PC-9 (cell line): ENCODE results near the gene ZSWIM5. TPM values are rescaled to one million over a fixed set of nuclear protein-coding genes. Genes with fewer than 3 reads are reported as not detected.
"Not testable (repeated sequence)": the region's sequence is repeated elsewhere in the genome, so short reads cannot be mapped to it uniquely, and the experiment has no call there.

Experiments
- BruUV-seq: library from RNA; stranded (reverse); fragments of 400-500 nt; replicated peaks from 2 replicates; lab custom pipeline; 2021; lab: Mats Ljungman, UMichigan
- CTCF ChIA-PET: fragments of 300-600 bp; sonication (Branson Sonifier 250); formaldehyde crosslinking; loops from one replicate; lab custom pipeline; 2022; ENCODE audit warnings: antibody characterized with exemption; lab: Charles Lee
- POLR2A ChIA-PET: fragments of 300-600 bp; sonication (Branson Sonifier 250); formaldehyde crosslinking; loops from one replicate; lab custom pipeline; 2022; ENCODE audit warnings: antibody characterized with exemption; ENCODE audit not compliant: unreplicated experiment; lab: Charles Lee
- DNase-seq, 2 experiments: peaks; one replicate each; pipeline versions ENCODE4 v3.0.0 to v3.0.0-alpha.2; 2015 to 2022; ENCODE audit warnings: mixed read lengths in 1 of 2
- H2AFZ ChIP-seq: fragments of 200-600 bp; sonication (generic); 2 replicates; pipeline ENCODE4 v1.8.1; 2017; ENCODE audit warnings: antibody characterized with exemption
- H3F3A ChIP-seq: fragments of 200-600 bp; sonication (generic); 2 replicates; pipeline ENCODE4 v1.8.1; 2017; ENCODE audit warnings: antibody characterized with exemption, mild to moderate bottlenecking, low read depth; ENCODE audit not compliant: insufficient read depth
- H3K27ac ChIP-seq: fragments of 200-600 bp; sonication (generic); 2 replicates; pipeline ENCODE4 v1.6.1; 2016; ENCODE audit warnings: mixed run types
- H3K27me3 ChIP-seq: fragments of 200-600 bp; sonication (generic); 2 replicates; pipeline ENCODE4 v1.6.1; 2016; ENCODE audit warnings: low read depth, mixed run types; ENCODE audit not compliant: insufficient read depth
- H3K36me3 ChIP-seq: fragments of 200-600 bp; sonication (generic); 2 replicates; pipeline ENCODE4 v1.6.1; 2016; ENCODE audit warnings: low read depth, mixed run types
- H3K4me1 ChIP-seq: fragments of 200-600 bp; sonication (generic); replicated peaks from 2 replicates; pipeline ENCODE4 v1.6.1; 2016; ENCODE audit warnings: mixed run types; ENCODE audit not compliant: insufficient read depth
- H3K4me2 ChIP-seq: fragments of 200-600 bp; sonication (generic); 2 replicates; pipeline ENCODE4 v1.6.1; 2017; ENCODE audit warnings: mixed run types
- H3K4me3 ChIP-seq: fragments of 200-600 bp; sonication (generic); 2 replicates; pipeline ENCODE4 v1.6.1; 2016; ENCODE audit warnings: mixed run types
- H3K79me2 ChIP-seq: fragments of 200-600 bp; sonication (generic); 2 replicates; pipeline ENCODE4 v1.6.1; 2017; ENCODE audit warnings: low read depth, mixed run types
- H3K9me2 ChIP-seq: fragments of 200-600 bp; sonication (generic); 2 replicates; pipeline ENCODE4 v1.8.1; 2017; ENCODE audit warnings: mild to moderate bottlenecking; ENCODE audit not compliant: insufficient read depth
- H3K9me3 ChIP-seq: fragments of 200-600 bp; sonication (generic); 2 replicates; pipeline ENCODE4 v1.8.1; 2016; ENCODE audit warnings: low read depth; ENCODE audit not compliant: insufficient read depth
- H4K20me1 ChIP-seq: fragments of 200-600 bp; sonication (generic); 2 replicates; pipeline ENCODE4 v1.8.1; 2017; ENCODE audit not compliant: insufficient read depth
- CTCF ChIP-seq: fragments of 200-600 bp; sonication (generic); conservative IDR thresholded peaks from 2 replicates; pipeline ENCODE4 v1.6.1; 2017; ENCODE audit warnings: mixed run types, antibody characterized with exemption, mild to moderate bottlenecking, moderate library complexity
- EZH2 ChIP-seq: fragments of 200-600 bp; sonication (generic); IDR thresholded peaks from 2 replicates; pipeline ENCODE4 v1.8.0; 2017; ENCODE audit warnings: antibody characterized with exemption, low read depth
- intact Hi-C: fragments of 100-400 bp; cut with micrococcal nuclease; formaldehyde crosslinking; loops from one replicate; pipeline ENCODE4 v1.10.0; 2022; ENCODE audit not compliant: unreplicated experiment
- total RNA-seq: library from RNA; stranded (reverse); gene quantifications from 2 replicates; pipeline ENCODE4 v1.2.3, GENCODE V29; 2021

Gene ZSWIM5
- total RNA-seq, 1 experiment from 2014 or later = 0.50 TPM

GRCh38 chr1:45003741-45004140 lies 202.7 kb downstream of the ZSWIM5 start:
- Histone ChIP-seq H2AFZ (no peak overlapping the region), H3K79me2 (no peaks in the 10 kb centered on the region), H4K20me1 (no peaks in the 10 kb centered on the region), H3K4me3 (no peak overlapping the region), H3K27ac (no peak overlapping the region), H3K4me2 (no peak overlapping the region), H3F3A (no peaks in the 10 kb centered on the region), H3K4me1 (no peaks in the 10 kb centered on the region), H3K9me2 (no peaks in the 10 kb centered on the region), H3K27me3 (no peaks in the 10 kb centered on the region), H3K36me3 (no peaks in the 10 kb centered on the region), H3K9me3 (no peaks in the 10 kb centered on the region)
- BruUV-seq = no TSS peak
- TF ChIP-seq EZH2 (no peak), CTCF (no peak)
- ChIA-PET CTCF (no interaction called here), POLR2A (no interaction called here)
- intact Hi-C loops = no loop called here
- DNase-seq = no peak

GRCh38 chr1:45002650-45003645 lies 203.5 kb downstream of the ZSWIM5 start:
- Histone ChIP-seq H3K79me2 (no peaks in the 10 kb centered on the region), H3K27ac (no peak overlapping the region), H4K20me1 (no peaks in the 10 kb centered on the region), H3K36me3 (no peaks in the 10 kb centered on the region), H3K4me1 (no peaks in the 10 kb centered on the region), H3K9me3 (no peaks in the 10 kb centered on the region), H3K9me2 (no peaks in the 10 kb centered on the region), H3K4me3 (no peak overlapping the region), H3F3A (no peaks in the 10 kb centered on the region), H2AFZ (no peak overlapping the region), H3K4me2 (no peak overlapping the region), H3K27me3 (no peaks in the 10 kb centered on the region)
- no peak for TF ChIP-seq EZH2
- TF ChIP-seq CTCF = no peak
- intact Hi-C loops = no loop called here
- no TSS peak for BruUV-seq
- POLR2A ChIA-PET = no interaction called here
- DNase-seq = no peak
- CTCF ChIA-PET = interaction anchor here (0.7 kb wide), 1 partner anchor 118 kb away, joined by 4 read pairs; no protein-coding TSS in a partner anchor

GRCh38 chr1:45001576-45001975 lies 204.8 kb downstream of the ZSWIM5 start:
- H3K27me3 ChIP-seq, BruUV-seq, intact Hi-C loops, H3K9me3 ChIP-seq, H4K20me1 ChIP-seq, CTCF ChIA-PET, H3K36me3 ChIP-seq, H3K79me2 ChIP-seq, H3K9me2 ChIP-seq, H3K4me2 ChIP-seq, H3K4me1 ChIP-seq, POLR2A ChIA-PET, H3K27ac ChIP-seq, DNase-seq, H2AFZ ChIP-seq, H3K4me3 ChIP-seq, H3F3A ChIP-seq: not testable (repeated sequence)
